Gastrocnemius medialis (tissue), 4 donors: ENCODE measurements around the gene MACROD1. TPM values are rescaled to one million over a fixed set of nuclear protein-coding genes. Genes with fewer than 3 reads are reported as not detected.

Experiments used
- ATAC-seq, 2 donors: fragments of 150-250 bp; one replicate each; pipeline ENCODE4 v1.9.1; 2016
- DNase-seq, 2 donors: peaks; one replicate each; pipeline ENCODE4 v3.0.0-alpha.2; 2019
- H3K27ac ChIP-seq, 4 donors: fragments of 200-600 bp; sonication (generic); 1 replicate in 1 of 4; 2 replicates in 3 of 4; pipeline ENCODE4 v1.5.1; 2016 to 2018; ENCODE audit warnings: mild to moderate bottlenecking in 2 of 4, moderate library complexity in 1 of 4
- H3K27me3 ChIP-seq, 3 donors: fragments of 200-600 bp; sonication (generic) in 2 of 3; 1 replicate in 1 of 3; 2 replicates in 2 of 3; pipeline versions ENCODE4 v1.5.1 to v1.6.0; 2016 to 2019; ENCODE audit warnings: mild to moderate bottlenecking in 1 of 3, moderate library complexity in 1 of 3
- H3K36me3 ChIP-seq, 2 donors: fragments of 200-600 bp; sonication (generic) in 1 of 2; one replicate each; pipeline ENCODE4 v1.5.1; 2017 to 2018
- H3K4me1 ChIP-seq, 2 donors: fragments of 200-600 bp; sonication (generic) in 1 of 2; one replicate each; pipeline ENCODE4 v1.5.1; 2016 to 2017; ENCODE audit warnings: mild to moderate bottlenecking in 2 of 2
- H3K4me3 ChIP-seq, 4 donors: fragments of 200-600 bp; sonication (generic) in 3 of 4; 1 replicate in 1 of 4; 2 replicates in 3 of 4; pipeline ENCODE4 v1.5.1; 2016 to 2019; ENCODE audit warnings: mild to moderate bottlenecking in 2 of 4
- H3K9me3 ChIP-seq, 3 donors: fragments of 200-600 bp; sonication (generic) in 2 of 3; 1 replicate in 1 of 3; 2 replicates in 2 of 3; pipeline ENCODE4 v1.5.1; 2016 to 2019
- POLR2A ChIP-seq, 2 donors: fragments of 450-650 bp; IDR thresholded peaks; one replicate each; pipeline ENCODE4 v1.6.1; 2017; ENCODE audit warnings: antibody characterized with exemption in 2 of 2, mild to moderate bottlenecking in 2 of 2, moderate library complexity in 2 of 2
- in situ Hi-C, 4 donors: fragments of 200-750 bp; cut with MboI; loops; one replicate each; pipeline versions ENCODE4 v1.15.0 to v1.8.0; 2017; ENCODE audit warnings: low sequenced_read_pairs in 4 of 4
- intact Hi-C: fragments of 100-400 bp; cut with DNase I; formaldehyde crosslinking; loops from one replicate; pipeline ENCODE4 v1.15.1; 2023; ENCODE audit warnings: low total_unique reads
- total RNA-seq, 4 donors: library from RNA; depleted of rRNA; stranded (reverse); fragments of >200 nt; gene quantifications; one replicate each; pipeline versions ENCODE4 v1.1.0 to v1.2.3, GENCODE V29; 2016
- TF ChIP-seq, protein P1 (sequence below), 5 experiments: fragments of 450-650 bp in 3 of 5; fragments of 200-600 bp in 2 of 5; sonication (generic) in 2 of 5; IDR thresholded peaks in 4 of 5; conservative IDR thresholded peaks in 1 of 5; 1 replicate in 4 of 5; 2 replicates in 1 of 5; pipeline ENCODE4 v1.5.1; 2016 to 2019; ENCODE audit warnings: antibody characterized with exemption in 5 of 5, mild to moderate bottlenecking in 3 of 5, moderate library complexity in 3 of 5

MACROD1 gene
- total RNA-seq, 4 donors from 2014 or later, result 162 to 308 (median 205) TPM

DNA sequence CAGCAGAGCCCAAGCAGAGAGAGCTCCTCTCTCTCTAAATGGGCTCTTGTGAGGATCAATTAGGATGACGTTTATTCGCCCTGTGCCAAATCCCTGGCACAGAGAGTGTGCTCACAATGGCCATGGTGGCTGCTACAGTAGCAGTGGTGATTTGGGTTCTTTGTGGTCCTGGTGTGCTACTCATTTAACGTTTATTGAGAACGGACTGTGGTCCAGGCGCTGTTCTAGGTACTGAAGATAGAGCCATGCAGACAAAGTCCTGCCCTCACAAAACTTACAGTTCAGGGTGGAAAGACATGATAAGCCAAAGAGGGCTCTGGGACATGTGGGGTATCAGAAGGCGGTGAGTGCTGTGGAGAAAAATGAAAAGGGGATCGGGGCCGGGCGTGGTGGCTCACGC, 174.4 kb downstream of the MACROD1 start:
- ATAC-seq (no peak), DNase-seq (no peak)
- H3K27me3 ChIP-seq, result no peaks in the 10 kb centered on the region
- H3K4me3 ChIP-seq, result no peak overlapping the region
- H3K4me1 ChIP-seq, result peaks cover 12 to 22% of the 10 kb centered on the region in 2 donors
- no peak overlapping the region for H3K27ac ChIP-seq
- H3K36me3 ChIP-seq, result peaks cover 0 to 19% of the 10 kb centered on the region in 2 donors
- TF ChIP-seq POLR2A (IDR thresholded peaks at IDR 0.05), result no peak
- TF ChIP-seq, protein P1, sequence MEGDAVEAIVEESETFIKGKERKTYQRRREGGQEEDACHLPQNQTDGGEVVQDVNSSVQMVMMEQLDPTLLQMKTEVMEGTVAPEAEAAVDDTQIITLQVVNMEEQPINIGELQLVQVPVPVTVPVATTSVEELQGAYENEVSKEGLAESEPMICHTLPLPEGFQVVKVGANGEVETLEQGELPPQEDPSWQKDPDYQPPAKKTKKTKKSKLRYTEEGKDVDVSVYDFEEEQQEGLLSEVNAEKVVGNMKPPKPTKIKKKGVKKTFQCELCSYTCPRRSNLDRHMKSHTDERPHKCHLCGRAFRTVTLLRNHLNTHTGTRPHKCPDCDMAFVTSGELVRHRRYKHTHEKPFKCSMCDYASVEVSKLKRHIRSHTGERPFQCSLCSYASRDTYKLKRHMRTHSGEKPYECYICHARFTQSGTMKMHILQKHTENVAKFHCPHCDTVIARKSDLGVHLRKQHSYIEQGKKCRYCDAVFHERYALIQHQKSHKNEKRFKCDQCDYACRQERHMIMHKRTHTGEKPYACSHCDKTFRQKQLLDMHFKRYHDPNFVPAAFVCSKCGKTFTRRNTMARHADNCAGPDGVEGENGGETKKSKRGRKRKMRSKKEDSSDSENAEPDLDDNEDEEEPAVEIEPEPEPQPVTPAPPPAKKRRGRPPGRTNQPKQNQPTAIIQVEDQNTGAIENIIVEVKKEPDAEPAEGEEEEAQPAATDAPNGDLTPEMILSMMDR (IDR thresholded peaks at IDR 0.05 in 4 of 5, conservative IDR thresholded peaks at IDR 0.05 in 1 of 5), result no peak
- in situ Hi-C loops (loop anchor here in 2 of 4 donors (5.0 to 10.0 kb wide), 2 partner anchors 153 to 156 kb away; no protein-coding TSS in a partner anchor), intact Hi-C loops (no loop called here)
- H3K9me3 ChIP-seq, result no peaks in the 10 kb centered on the region

DNA sequence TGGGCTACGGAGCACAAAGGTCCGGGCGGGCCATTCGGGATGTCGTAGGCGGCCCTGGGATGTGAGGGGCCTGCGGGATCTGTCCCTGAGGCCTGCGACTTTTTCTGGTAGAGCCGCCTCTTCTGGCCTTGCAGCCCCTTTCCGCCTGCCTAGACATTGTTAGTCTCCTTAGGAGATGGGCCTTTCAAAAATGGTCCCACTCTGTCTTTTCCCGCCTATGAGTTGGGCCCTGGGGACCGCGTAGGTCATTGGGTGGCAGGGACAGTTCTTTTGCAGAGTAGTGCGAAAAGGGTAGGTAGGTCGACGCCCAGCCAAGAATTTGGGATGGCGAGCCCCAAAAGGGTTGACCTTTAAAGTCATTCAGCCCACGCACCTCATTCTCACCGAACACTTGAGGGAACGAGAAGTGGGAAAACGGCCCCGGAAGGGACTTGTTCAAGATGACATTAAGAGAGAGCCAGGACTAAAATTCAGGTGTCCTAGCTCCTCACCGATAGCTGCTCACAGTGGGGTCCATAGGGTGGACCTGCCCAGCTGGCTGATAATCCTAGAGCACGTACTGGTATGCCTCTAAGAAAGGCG, 178.9 kb downstream of the MACROD1 start:
- in situ Hi-C loops (no loop called here), intact Hi-C loops (no loop called here)
- Histone ChIP-seq H3K27ac (peak overlapping the region; percentile 83 to 88 (median 86)), H3K36me3 (peaks cover 0 to 8% of the 10 kb centered on the region in 2 donors), H3K27me3 (no peaks in the 10 kb centered on the region), H3K4me3 (peak overlapping the region; percentile 83 to 99 (median 92)), H3K9me3 (no peaks in the 10 kb centered on the region), H3K4me1 (peaks cover 18 to 22% of the 10 kb centered on the region in 2 donors)
- ATAC-seq (peak; percentile 5), DNase-seq (no peak)
- no peak for TF ChIP-seq POLR2A (IDR thresholded peaks at IDR 0.05)
- TF ChIP-seq, protein P1 (IDR thresholded peaks at IDR 0.05 in 4 of 5, conservative IDR thresholded peaks at IDR 0.05 in 1 of 5), result no peak

DNA sequence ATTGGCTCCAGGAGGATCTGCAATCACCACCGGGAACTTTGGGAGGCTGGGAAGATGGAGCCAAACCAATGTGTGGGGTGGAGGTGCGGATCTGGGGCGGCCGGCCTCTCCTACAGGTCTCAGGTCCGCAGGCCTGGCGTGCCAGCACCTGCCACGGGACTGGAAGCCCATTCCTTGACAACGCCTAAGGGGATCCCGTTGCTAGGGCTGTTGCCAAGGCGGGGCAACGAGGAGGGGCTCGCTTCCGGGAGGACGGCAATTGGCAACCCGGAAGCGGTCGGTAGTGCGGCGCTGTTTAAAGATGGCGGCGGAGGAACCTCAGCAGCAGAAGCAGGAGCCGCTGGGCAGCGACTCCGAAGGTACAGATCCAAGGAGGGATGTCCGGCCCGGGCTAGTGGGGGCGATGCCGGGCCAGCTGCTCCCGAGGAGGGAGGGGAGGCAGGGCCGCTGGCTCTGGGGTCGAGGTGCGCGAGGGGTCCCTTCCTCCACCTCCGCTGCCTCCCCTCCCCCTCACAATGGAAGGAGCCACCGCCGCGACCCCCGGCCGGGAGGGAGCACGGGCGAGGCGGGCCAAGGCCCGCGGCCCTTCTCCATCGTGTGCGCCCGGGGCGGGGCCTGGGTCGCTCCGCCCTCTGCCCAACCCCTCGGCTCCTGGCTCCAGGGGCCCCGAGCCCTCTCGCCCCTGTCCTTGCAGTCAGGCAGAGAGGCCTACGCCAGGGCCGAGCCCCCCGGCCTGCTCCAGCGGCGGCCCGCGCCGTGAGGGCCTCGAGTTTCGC, 179.6 kb downstream of the MACROD1 start, which contains the start of gene OTUB1:
Gene OTUB1 (plus strand): TSS at position 283 of the 776 bp plus-strand sequence. CDS start 19 bp downstream, at position 302.
- ATAC-seq, result peak; percentile 91 to 93
- in situ Hi-C loops, result no loop called here

DNA sequence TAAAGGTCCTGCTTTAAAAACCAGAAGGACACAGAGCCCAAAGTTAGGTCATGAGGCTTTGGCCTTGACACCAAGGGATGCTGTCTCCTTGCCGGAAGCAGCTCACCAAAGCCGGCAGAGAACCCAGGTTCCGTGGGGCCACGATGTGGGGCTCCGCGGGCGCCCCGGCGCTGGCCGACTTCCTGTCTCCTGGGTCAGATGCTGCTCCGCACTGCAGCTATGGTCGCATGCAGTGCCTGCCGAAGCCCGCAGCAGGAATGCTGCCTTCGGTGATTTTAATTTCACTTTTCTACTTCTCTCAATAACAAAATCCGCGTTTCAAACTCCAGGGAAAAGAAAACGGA, 180.1 kb downstream of the MACROD1 start:
- peak overlapping the region; percentile 83 to 99 (median 92) for H3K4me3 ChIP-seq
- H3K27ac ChIP-seq, result peak overlapping the region; percentile 83 to 88 (median 86)
- H3K9me3 ChIP-seq, result no peaks in the 10 kb centered on the region
- DNase-seq (no peak), ATAC-seq (peak; percentile 12 to 28)
- intact Hi-C loops (no loop called here), in situ Hi-C loops (no loop called here)
- TF ChIP-seq, protein P1 (IDR thresholded peaks at IDR 0.05 in 4 of 5, conservative IDR thresholded peaks at IDR 0.05 in 1 of 5), result no peak
- TF ChIP-seq POLR2A (IDR thresholded peaks at IDR 0.05), result no peak
- H3K36me3 ChIP-seq, result peaks cover 0 to 8% of the 10 kb centered on the region in 2 donors
- H3K4me1 ChIP-seq, result peaks cover 18 to 22% of the 10 kb centered on the region in 2 donors
- H3K27me3 ChIP-seq, result no peaks in the 10 kb centered on the region

More for the DNA sequence above, 179.6 kb downstream of the MACROD1 start, which contains the start of gene OTUB1:
- intact Hi-C loops, result no loop called here
- Histone ChIP-seq H3K4me1 (peaks cover 18 to 22% of the 10 kb centered on the region in 2 donors), H3K27me3 (no peaks in the 10 kb centered on the region), H3K9me3 (no peaks in the 10 kb centered on the region), H3K27ac (peak within 1 kb of the TSS; percentile 83 to 88 (median 86)), H3K36me3 (peaks cover 0 to 8% of the 10 kb centered on the region in 2 donors), H3K4me3 (peak within 1 kb of the TSS; percentile 83 to 99 (median 92))
- DNase-seq, result peak; percentile 79 to 89
- TF ChIP-seq, protein P1 (IDR thresholded peaks at IDR 0.05 in 4 of 5, conservative IDR thresholded peaks at IDR 0.05 in 1 of 5), result peak in 1 of 5 experiments; percentile 9
- TF ChIP-seq POLR2A (IDR thresholded peaks at IDR 0.05), result peak; percentile 41 to 55
